Right lobe of liver (tissue), 4 donors: ENCODE data around the gene PDXDC1.

Experiments used
- CTCF ChIP-seq, 4 donors: fragments of 200-600 bp in 3 of 4; fragments of 450-650 bp in 1 of 4; IDR thresholded peaks; one replicate each; pipeline versions ENCODE4 v1.5.1 to v1.8.0; 2016 to 2022; ENCODE audit warnings: antibody characterized with exemption in 4 of 4, mild to moderate bottlenecking in 2 of 4
- POLR2A ChIP-seq: fragments of 450-650 bp; IDR thresholded peaks from one replicate; pipeline ENCODE4 v1.6.1; 2017; ENCODE audit warnings: antibody characterized with exemption, mild to moderate bottlenecking
- donor health status: DM: no; HTN: no; CAD: no.
- donor health status: DM: no; HTN: no; CAD: no.
- donor health status: DM: no; HTN: yes; CAD: no.

- TF ChIP-seq POLR2A = no peak
- no peak for TF ChIP-seq CTCF (IDR thresholded peaks at IDR 0.05)
These were observed 17.1 kb upstream of the PDXDC1 start for GRCh38 chr16:14957576-14958322.
